GM04504 (cell line): ENCODE data around the gene SEL1L.
"Not testable (repeated sequence)": the region's sequence is repeated elsewhere in the genome, so short reads cannot be mapped to it uniquely, and the experiment has no call there.

Source experiments
- DNase-seq: peaks from one replicate; pipeline ENCODE4 v3.0.0-alpha.2; 2012; ENCODE audit warnings: low read depth

The SEL1L gene

DNA sequence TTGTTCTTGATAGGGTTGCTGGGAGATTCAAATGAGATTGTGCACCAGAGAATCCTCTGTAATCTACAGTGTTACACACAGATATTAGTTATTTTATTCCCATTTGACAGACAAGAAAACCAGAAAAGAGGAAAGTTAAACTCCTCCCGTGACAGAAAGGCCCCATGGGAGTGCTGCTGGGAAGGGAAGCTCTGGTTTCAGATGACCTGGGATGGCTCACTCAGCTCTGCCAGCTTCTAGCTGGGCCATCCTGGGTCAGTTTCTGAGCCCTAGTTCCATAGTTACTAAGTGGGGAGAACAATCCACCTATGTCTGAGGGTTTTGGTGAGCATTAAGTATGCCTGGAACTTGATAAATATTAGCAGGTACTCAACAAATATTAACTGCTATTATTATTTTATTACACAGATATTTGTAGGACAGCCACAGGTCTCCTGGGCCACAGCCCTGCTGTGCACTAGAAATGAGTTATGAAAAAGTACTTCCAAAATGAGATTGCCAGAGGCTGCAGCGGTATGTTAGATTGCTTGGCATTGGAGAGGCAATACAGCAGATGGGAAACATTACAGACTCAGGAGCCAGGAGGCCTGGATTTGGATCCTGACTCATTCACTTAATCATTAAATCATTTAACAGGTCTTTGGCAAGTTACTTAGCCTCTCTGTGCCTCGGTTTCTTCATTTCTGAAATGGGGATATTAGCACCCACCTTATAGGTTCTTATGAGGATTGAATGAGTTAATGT, 86.5 kb downstream of the SEL1L start:
- no peak for DNase-seq

DNA sequence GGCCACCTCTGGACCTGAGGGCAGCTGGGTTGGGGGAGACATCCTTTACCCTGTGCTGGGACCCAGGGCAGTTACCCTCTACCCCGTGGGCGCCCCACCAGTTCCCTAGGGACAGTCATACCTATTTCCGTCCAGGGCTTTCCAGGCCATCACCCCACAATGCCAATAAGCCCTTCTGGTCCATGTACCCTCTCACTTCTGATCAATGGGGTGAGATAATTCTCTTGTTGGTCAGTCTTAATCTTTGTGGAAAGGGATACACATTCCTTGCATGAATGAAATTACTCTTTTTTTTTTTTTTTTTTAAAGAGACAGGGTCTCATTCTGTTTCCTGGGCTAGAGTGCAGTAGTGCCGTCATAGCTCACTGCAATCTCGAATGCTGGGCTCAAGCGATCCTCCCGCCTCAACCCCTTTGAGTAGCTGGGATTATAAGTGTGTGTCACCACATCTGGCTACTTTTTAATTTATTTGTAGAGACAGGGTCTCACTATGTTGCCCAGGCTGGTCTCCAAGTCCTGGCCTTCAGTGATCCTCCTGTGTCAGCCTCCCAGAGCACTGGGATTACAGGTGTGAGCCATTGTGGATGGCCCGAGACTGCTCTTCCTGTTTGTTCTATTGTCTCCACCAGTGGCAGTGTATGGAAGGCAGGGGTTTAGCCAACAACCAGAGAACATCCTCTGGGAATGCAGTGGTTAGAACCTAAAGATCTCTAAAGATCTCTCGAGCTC, 87.2 kb downstream of the SEL1L start:
- no peak for DNase-seq

DNA sequence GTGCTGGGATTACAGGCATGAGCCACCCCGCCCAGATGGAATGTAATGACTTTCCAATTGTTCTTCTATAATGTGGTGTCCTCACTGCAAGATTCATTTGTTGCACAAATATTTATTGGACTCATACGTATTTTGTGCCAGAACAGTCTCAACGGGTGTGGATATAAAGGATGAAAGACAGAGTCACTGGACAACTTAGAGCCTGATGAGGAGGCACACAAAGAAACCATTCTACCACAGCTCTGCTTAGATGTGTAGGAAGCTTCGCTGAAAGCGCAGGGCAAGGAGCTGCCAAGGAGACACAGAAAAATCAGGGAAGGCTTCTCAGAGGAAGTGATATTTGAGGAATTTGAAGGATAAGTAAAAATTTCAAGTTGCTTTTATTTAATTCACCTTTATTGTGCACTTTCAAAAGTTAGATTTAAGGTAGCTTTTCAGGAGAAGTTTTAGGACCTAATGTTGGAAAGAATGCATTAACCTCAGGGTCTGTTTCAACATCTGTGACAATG, 92.0 kb downstream of the SEL1L start:
- no peak for DNase-seq

DNA sequence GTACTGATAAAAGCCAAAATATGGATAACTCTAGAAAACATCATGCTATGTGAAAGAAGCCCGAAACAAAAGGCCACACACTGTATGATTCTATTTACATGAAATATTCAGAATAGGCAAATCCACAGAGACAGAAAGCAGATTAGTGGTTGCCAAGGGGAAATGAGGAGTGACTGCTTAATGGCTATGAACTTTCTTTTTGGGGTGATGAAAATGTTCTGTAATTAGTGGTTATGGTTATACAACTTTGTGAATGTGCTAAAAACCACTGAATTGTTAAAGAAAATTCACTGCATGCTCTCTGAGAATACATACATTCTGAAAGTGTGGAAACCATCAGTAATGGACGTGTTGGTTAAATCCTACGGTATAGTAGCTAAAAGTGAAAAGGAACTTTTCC, 93.6 kb downstream of the SEL1L start:
- DNase-seq, result no peak

DNA sequence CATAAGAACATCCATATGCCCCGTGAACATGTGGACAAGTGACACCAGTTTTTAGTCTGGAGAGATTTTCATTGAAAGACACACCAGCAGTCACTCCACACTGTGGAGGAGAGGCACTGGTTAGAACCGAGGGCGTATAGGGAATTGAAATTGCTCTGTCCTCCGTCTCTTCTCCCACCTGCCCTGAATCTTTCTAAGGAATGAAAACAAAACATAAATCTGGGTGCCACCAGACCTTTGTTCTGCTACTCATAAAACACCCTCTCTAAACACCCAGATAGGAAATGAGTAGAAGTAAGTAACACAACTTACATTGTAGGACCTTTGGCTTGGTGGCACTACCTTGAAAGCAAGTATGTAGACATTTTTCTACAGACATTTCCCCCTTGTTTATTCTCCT, 96.4 kb downstream of the SEL1L start:
- DNase-seq, result no peak

GRCh38 chr14:81436296-81437138, 97.1 kb downstream of the SEL1L start:
- peak; percentile 24 for DNase-seq

- no peak for DNase-seq
Measured at GRCh38 chr14:81435391-81436295, 98.0 kb downstream of the SEL1L start.

DNA sequence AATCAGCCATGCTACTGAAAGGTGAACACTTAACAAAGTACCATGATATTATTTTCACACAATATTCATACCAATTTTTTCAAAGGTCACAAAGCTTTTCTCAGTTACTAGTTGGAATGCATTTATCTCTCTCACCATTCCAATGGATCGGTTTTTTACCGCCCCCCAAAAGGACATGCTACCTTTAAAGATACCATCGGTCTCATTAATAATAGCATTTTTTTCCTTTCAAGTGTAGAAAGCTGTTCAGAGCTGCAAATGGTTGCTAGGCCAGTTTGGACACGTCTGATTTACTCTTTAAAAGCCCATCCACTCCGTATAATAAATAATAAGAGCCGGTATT, 98.6 kb downstream of the SEL1L start:
- DNase-seq, result no peak

DNA sequence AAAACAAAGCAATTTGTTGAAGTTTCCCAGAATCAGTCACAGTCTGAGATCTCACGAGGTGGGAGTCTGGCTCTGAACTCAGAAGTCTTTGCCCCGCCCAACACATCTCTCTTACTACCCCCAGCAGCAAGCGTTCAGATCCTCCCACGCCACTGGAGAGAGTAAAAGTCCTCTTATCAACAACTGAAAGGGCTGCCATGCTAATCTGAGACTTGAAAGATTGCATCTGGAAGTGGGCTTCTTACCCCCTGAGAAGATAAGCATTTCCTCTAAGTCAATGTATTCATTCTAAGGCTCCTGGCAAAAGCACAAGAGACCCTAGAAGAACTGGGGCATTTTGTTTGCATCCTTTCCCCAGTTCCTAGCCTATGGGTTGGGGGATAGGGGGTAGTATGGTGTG, 99.4 kb downstream of the SEL1L start:
- DNase-seq, result no peak

DNA sequence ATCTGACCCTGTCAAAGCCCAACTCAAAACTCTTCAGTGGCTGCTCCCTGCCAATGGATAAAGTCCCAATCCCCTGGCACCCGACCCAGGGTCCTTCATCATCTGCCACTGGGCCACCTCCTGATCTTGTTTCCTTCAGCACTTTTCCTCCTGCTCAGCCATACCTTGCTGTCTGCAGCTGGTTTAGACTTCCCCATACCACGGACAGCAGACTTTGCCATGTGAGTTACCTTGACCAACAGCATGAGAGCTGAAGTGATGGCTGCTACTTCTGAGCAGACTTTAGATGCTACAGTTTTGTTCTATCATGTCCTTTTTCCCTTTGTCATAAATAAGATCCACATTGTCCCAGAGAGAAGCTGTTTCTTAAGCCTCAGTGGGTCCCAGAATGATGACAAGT, 100.3 kb downstream of the SEL1L start:
- DNase-seq, result no peak

DNA sequence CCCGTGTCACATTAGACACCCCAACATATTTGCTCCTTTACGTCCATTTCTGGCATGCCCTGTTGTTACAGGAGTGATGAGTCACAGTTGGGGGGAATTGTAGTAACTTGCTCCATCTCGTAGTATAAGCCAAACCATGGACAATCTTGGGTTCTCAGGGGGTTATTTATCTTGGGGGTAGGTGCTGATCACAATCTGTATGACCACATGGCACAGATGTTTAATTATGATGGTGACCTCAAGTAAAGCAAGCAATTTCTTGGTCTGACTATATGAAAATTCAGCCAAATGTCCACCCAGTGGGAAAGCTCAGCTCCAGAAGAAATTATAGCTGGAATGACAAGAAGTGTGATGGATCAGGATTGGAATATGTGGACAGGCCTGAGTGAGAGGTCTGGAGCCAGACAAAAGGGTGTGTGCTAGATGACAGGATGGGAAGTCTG, 101.4 kb downstream of the SEL1L start:
- no peak for DNase-seq

- DNase-seq, result no peak
Measured at GRCh38 chr14:81430235-81430634, 103.4 kb downstream of the SEL1L start.

DNA sequence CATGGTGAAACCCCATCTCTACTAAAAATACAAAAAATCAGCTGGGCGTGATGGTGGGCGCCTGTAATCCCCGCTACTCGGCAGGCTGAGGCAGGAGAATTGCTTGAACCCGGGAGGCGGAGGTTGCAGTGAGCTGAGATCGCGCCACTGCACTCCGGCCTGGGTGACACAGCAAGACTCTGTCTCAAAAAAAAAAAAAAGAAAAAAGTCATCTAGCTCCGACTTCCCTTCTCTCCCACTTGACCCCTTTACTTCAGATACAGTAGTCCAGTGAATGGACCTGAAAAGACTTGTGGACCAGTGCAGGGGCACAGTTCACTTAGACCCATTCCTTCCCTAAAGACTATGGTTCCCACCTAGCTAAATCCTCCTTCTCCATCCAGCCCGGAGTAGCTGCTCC, 103.9 kb downstream of the SEL1L start:
- not testable (repeated sequence) for DNase-seq

GRCh38 chr14:81429028-81429427, 104.6 kb downstream of the SEL1L start:
- DNase-seq, result no peak

DNA sequence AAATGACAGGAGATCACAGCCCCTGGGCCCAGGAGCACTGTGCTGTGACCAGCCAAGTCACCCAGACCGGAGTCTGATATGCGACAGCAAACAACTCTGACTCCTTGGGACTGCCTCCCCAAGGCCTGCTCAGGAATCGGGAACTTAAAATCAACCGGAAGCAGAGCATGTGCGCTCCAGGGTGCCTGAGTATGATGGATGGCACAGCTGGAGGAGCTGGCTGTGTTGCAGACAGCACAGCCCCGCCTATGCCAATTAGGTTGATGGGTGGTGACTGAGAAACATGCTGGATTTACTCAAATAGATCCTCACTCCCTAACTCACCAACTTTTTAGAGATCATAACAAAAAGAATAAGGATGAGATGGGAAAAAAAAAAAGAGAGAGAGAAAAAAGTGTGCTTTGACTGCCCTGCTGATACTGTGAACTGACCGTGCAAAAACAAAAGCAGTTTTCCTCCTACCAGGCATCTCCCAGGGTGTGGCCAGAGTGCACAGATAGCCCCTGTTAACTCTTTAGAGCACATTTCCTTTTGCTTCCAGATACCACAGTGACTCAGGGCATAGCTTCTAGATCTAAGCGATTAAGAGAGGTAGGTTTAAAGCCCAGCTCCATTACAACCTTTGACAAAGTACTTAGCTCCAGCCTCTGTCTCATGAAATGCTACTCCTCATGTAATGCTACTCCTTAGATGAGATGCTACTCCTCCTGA, 106.2 kb downstream of the SEL1L start:
- no peak for DNase-seq

DNA sequence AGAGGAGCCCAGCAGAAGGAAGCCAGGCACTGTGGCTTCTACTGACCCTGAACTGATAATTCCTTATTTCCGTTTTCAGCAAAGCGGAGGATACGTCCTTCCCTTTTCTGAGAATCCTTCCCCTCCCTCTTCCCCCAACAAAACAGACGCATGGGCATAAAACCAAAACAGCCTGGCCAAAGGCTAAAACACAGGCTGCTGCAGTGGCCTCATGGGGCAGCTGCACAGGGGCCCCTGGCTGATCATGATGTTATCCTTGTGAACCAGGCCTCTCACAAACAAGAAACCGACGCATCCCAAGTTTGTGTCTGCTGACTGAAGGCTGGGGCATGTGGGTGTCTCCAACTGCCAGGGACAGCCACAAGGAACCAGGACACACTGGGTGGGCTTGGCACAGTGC, 110.1 kb downstream of the SEL1L start:
- DNase-seq, result no peak
